Lower leg skin (tissue), 3 donors: ENCODE results near the gene SVBP.

Experiments
- POLR2A ChIP-seq, 2 donors: fragments of 450-650 bp; IDR thresholded peaks; one replicate each; pipeline ENCODE4 v1.6.1; 2016 to 2017; ENCODE audit warnings: antibody characterized with exemption in 2 of 2, mild to moderate bottlenecking in 1 of 2, moderate library complexity in 1 of 2
- TF ChIP-seq, protein P1 (sequence below), 3 donors: fragments of 450-650 bp; IDR thresholded peaks; one replicate each; pipeline ENCODE4 v1.5.1; 2016; ENCODE audit warnings: antibody characterized with exemption in 3 of 3, mild to moderate bottlenecking in 3 of 3, moderate library complexity in 2 of 3

- TF ChIP-seq, protein P1, sequence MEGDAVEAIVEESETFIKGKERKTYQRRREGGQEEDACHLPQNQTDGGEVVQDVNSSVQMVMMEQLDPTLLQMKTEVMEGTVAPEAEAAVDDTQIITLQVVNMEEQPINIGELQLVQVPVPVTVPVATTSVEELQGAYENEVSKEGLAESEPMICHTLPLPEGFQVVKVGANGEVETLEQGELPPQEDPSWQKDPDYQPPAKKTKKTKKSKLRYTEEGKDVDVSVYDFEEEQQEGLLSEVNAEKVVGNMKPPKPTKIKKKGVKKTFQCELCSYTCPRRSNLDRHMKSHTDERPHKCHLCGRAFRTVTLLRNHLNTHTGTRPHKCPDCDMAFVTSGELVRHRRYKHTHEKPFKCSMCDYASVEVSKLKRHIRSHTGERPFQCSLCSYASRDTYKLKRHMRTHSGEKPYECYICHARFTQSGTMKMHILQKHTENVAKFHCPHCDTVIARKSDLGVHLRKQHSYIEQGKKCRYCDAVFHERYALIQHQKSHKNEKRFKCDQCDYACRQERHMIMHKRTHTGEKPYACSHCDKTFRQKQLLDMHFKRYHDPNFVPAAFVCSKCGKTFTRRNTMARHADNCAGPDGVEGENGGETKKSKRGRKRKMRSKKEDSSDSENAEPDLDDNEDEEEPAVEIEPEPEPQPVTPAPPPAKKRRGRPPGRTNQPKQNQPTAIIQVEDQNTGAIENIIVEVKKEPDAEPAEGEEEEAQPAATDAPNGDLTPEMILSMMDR (IDR thresholded peaks at IDR 0.05) = no peak
- TF ChIP-seq POLR2A (IDR thresholded peaks at IDR 0.05) = no peak
Observed at GRCh38 chr1:42774928-42775526, 42.2 kb downstream of the SVBP start.
